OCI-LY7 (cell line): ENCODE results near the gene CERK. TPM values are rescaled to one million over a fixed set of nuclear protein-coding genes. Genes with fewer than 3 reads are reported as not detected.

Experiments
- BruUV-seq: library from RNA; stranded (reverse); fragments of 400-500 nt; replicated peaks from 2 replicates; lab custom pipeline; 2021; lab: Mats Ljungman, UMichigan
- CTCF ChIA-PET: fragments of 300-600 bp; sonication (Branson Sonifier 250); formaldehyde crosslinking; loops from one replicate; lab custom pipeline; 2022; ENCODE audit warnings: antibody characterized with exemption; ENCODE audit not compliant: unreplicated experiment; lab: Charles Lee
- POLR2A ChIA-PET: fragments of 300-600 bp; sonication (Branson Sonifier 250); formaldehyde crosslinking; loops from one replicate; lab custom pipeline; 2022; ENCODE audit warnings: antibody characterized with exemption; lab: Charles Lee
- DNase-seq: peaks from one replicate; pipeline ENCODE4 v3.0.0-alpha.2; 2015; ENCODE audit warnings: low spot score
- H2AFZ ChIP-seq: fragments of 200-600 bp; sonication (generic), shearing (Covaris generic); 2 replicates; pipeline ENCODE4 v1.6.1; 2014; ENCODE audit warnings: mild to moderate bottlenecking, antibody characterized with exemption, low read length, moderate library complexity
- H3K27ac ChIP-seq: fragments of 200-600 bp; sonication (generic); 2 replicates; pipeline ENCODE4 v1.5.1; 2014; ENCODE audit warnings: mixed run types, low read depth, mild to moderate bottlenecking, moderate library complexity, low read length, inconsistent platforms; ENCODE audit not compliant: poor library complexity, severe bottlenecking
- H3K36me3 ChIP-seq: fragments of 200-600 bp; sonication (generic); 2 replicates; pipeline ENCODE4 v1.6.1; 2014; ENCODE audit warnings: mild to moderate bottlenecking, antibody characterized with exemption, low read length, moderate library complexity, mixed read lengths; ENCODE audit not compliant: insufficient read depth
- H3K4me1 ChIP-seq: fragments of 200-600 bp; sonication (generic); 2 replicates; pipeline ENCODE4 v1.5.1; 2014; ENCODE audit warnings: mild to moderate bottlenecking, low read length; ENCODE audit not compliant: insufficient read depth, poor library complexity, severe bottlenecking
- H3K4me2 ChIP-seq: fragments of 200-600 bp; sonication (generic); 2 replicates; pipeline ENCODE4 v1.6.1; 2014; ENCODE audit warnings: mild to moderate bottlenecking, low read length
- H3K4me3 ChIP-seq: fragments of 200-600 bp; sonication (generic); 2 replicates; pipeline ENCODE4 v1.5.1; 2014; ENCODE audit warnings: mild to moderate bottlenecking, low read depth, low read length; ENCODE audit not compliant: poor library complexity, severe bottlenecking
- H3K79me2 ChIP-seq: fragments of 200-600 bp; sonication (generic); 2 replicates; pipeline ENCODE4 v1.6.1; 2016; ENCODE audit warnings: low read depth, mild to moderate bottlenecking, low read length, moderate library complexity, mixed read lengths; ENCODE audit not compliant: insufficient read depth
- H3K9me2 ChIP-seq: fragments of 200-600 bp; sonication (generic); 2 replicates; pipeline ENCODE4 v1.6.1; 2016; ENCODE audit warnings: mild to moderate bottlenecking, low read length, mixed read lengths; ENCODE audit not compliant: insufficient read depth
- H3K9me3 ChIP-seq: fragments of 200-600 bp; sonication (generic); 2 replicates; pipeline ENCODE4 v1.6.1; 2014; ENCODE audit warnings: mild to moderate bottlenecking, mixed run types, low read length, mixed read lengths
- H4K20me1 ChIP-seq: fragments of 200-600 bp; sonication (generic); 2 replicates; pipeline ENCODE4 v1.6.1; 2014; ENCODE audit warnings: mild to moderate bottlenecking, antibody characterized with exemption, low read length, moderate library complexity, mixed read lengths; ENCODE audit not compliant: insufficient read depth
- EZH2phosphoT487 ChIP-seq: fragments of 200-600 bp; sonication (generic); IDR thresholded peaks from 2 replicates; pipeline ENCODE4 v1.6.1; 2018; ENCODE audit warnings: low read depth, borderline replicate concordance, mild to moderate bottlenecking, mixed run types, antibody characterized with exemption, low read length, moderate library complexity, mixed read lengths
- intact Hi-C: fragments of 100-400 bp; cut with micrococcal nuclease; formaldehyde crosslinking; loops from one replicate; pipeline ENCODE4 v1.10.0; 2022; ENCODE audit not compliant: unreplicated experiment
- total RNA-seq, 2 experiments: library from RNA; depleted of rRNA in 1 of 2; stranded (reverse); fragments of >200 nt in 1 of 2; shearing (Covaris generic) in 1 of 2; gene quantifications; 2 replicates each; pipeline ENCODE4 v1.2.3, GENCODE V29; 2014 to 2022
- TF ChIP-seq, protein P1 (sequence below): fragments of 200-600 bp; sonication (generic); conservative IDR thresholded peaks from 2 replicates; pipeline ENCODE4 v1.5.1; 2014; ENCODE audit warnings: mild to moderate bottlenecking, antibody characterized with exemption, low read length, moderate library complexity, mixed read lengths

The CERK gene
- total RNA-seq, 2 experiments from 2014 or later, result 36.6 to 48.1 TPM

DNA sequence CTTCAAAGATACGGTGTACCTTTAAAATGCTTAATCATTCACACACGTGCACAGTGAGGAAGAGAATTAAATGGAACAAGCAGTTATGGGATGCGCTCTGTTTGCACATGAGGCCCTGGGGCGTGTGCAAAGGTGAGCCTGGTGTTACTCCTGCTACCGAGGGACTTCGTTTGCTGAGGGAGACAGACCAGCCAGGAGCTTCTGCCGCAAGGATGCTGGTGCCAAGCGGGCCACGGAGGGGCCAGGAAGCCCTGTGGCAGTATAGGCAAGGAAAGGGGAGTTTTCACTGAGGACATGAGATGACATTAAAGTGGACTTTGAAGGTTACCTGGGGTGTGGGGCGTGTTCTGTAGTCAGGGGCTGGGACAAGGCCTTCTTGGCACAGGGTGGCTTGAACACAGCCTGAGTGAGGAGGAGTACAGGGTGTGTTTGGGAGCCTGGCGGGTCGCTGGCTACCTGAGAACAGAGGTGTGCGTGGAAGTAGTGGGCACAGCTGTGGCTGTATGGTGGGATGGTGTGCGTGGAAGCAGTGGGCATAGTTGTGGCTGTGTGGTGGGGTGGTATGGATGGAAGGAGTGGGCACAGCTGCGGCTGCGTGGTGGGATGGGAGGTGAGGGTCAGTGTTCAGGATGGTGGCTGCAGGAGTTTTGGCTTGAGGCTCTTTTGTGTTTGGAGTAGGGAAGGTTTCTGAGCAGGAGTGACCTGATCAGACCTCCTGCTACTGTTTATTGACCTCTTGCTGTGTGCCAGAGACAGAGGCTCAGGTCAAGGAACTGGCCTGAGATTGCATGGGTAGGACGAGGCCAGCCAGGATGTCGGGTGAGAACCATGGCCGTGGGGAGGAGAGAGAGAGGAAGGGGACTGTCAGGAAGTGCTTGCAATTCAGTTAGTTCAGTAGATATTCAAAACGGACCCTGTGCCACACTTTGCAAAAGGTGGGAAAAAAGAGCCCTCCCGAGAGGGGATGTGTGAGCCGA lies 38.1 kb upstream of the CERK start:
- BruUV-seq, result no TSS peak
- peaks cover 4% of the 10 kb centered on the region; the same call in 1 of the 2 replicates for H4K20me1 ChIP-seq
- H3K27ac ChIP-seq, result peak overlapping the region; percentile 96

DNA sequence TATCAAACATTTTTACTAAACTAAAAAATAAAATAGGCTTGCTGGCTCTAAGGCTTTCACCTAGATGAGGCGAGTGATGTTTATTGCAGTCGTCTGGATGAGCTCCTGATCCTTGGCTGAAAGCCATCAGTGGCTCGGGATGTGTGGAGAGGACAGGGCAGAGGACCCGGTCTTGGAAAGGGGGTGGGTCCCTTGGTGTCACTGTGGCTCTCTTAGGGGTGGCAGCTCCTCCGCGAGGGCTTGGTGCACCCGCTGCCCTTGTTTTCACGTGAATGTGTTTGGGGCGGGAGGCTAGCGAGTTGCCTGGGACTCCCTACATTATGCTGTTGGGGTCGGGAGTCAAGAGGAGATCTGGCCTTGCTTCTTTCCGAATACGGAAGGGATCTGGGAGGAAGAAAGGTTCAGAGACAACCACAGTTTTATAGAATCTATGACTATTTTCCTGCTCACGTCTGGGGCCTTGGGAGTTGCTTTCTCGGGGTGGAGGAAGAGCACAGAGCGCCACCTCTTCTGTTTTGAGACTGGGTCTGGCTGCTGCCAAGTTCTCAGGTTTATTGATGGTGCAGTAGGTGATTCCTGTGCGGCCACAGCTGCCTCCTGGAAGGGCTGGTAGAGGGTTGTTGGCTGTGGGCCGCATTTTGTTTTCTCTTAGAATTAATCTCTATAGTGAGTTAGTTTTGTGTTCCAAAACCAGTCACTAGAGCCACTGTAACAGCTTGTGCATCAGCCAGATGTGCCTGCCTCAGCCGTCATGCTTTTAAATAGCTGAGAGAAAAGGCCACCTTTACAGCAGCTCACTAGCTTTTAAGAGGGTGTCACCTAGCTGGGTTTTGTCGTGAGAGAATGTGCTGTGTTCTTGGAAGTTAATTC lies 37.2 kb upstream of the CERK start:
- Histone ChIP-seq H3K9me2 (no peaks in the 10 kb centered on the region), H3K4me1 (peaks cover 69% of the 10 kb centered on the region), H3K4me2 (peak overlapping the region; percentile 94), H2AFZ (peak overlapping the region; percentile 52; the same call in 1 of the 2 replicates), H3K27ac (peak overlapping the region; percentile 96), H3K4me3 (peak overlapping the region; percentile 64), H3K79me2 (peaks cover 65% of the 10 kb centered on the region), H3K9me3 (no peaks in the 10 kb centered on the region), H4K20me1 (peaks cover 4% of the 10 kb centered on the region; the same call in 1 of the 2 replicates), H3K36me3 (peaks cover 16% of the 10 kb centered on the region)
- intact Hi-C loops, result loop anchor here (1.0 to 10.0 kb wide), 3 partner anchors 13 to 1000 kb away; partner anchors contain the start of gene TBC1D22A
- TF ChIP-seq, protein P1, sequence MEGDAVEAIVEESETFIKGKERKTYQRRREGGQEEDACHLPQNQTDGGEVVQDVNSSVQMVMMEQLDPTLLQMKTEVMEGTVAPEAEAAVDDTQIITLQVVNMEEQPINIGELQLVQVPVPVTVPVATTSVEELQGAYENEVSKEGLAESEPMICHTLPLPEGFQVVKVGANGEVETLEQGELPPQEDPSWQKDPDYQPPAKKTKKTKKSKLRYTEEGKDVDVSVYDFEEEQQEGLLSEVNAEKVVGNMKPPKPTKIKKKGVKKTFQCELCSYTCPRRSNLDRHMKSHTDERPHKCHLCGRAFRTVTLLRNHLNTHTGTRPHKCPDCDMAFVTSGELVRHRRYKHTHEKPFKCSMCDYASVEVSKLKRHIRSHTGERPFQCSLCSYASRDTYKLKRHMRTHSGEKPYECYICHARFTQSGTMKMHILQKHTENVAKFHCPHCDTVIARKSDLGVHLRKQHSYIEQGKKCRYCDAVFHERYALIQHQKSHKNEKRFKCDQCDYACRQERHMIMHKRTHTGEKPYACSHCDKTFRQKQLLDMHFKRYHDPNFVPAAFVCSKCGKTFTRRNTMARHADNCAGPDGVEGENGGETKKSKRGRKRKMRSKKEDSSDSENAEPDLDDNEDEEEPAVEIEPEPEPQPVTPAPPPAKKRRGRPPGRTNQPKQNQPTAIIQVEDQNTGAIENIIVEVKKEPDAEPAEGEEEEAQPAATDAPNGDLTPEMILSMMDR, result peak; percentile 58
- TF ChIP-seq EZH2phosphoT487, result no peak
- CTCF ChIA-PET, result interaction anchor here (0.7 to 2.1 kb wide), 3 partner anchors 16 to 212 kb away, joined by 3 to 19 read pairs (median 5); no protein-coding TSS in a partner anchor
- DNase-seq, result peak; percentile 51
- BruUV-seq, result no TSS peak
- POLR2A ChIA-PET, result interaction anchor here (1.0 to 2.9 kb wide), 3 partner anchors 12 to 212 kb away, joined by 3 to 34 read pairs (median 7); partner anchors contain the start of gene TBC1D22A

More for the DNA sequence above, 38.1 kb upstream of the CERK start:
- intact Hi-C loops, result loop anchor here (10.0 kb wide), 1 partner anchor 1001 kb away; no protein-coding TSS in a partner anchor
- no peaks in the 10 kb centered on the region for H3K9me3 ChIP-seq
- H3K4me3 ChIP-seq, result peak overlapping the region; percentile 64
- TF ChIP-seq EZH2phosphoT487, result no peak
- TF ChIP-seq, protein P1, result no peak
- DNase-seq, result peak; percentile 23
- H3K9me2 ChIP-seq, result no peaks in the 10 kb centered on the region
- ChIA-PET CTCF (interaction anchor here (1.0 to 2.1 kb wide), 2 partner anchors 17 to 26 kb away, joined by 5 to 19 read pairs; no protein-coding TSS in a partner anchor), POLR2A (interaction anchor here (1.0 to 1.3 kb wide), 2 partner anchors 13 to 213 kb away, joined by 3 to 7 read pairs; partner anchors contain the start of gene TBC1D22A)
- peaks cover 10% of the 10 kb centered on the region for H3K36me3 ChIP-seq
- H3K79me2 ChIP-seq, result peaks cover 65% of the 10 kb centered on the region
- H2AFZ ChIP-seq, result no peak overlapping the region
- peaks cover 59% of the 10 kb centered on the region for H3K4me1 ChIP-seq
- peak overlapping the region; percentile 94 for H3K4me2 ChIP-seq
